K562 (cell line): ENCODE data around the gene IQCK. TPM values are rescaled to one million over a fixed set of nuclear protein-coding genes. Genes with fewer than 3 reads are reported as not detected.

ENCODE experiments used
- ATAC-seq: fragments of 200-7000 bp; cut with Tn5 transposase; 3 replicates; pipeline ENCODE4 v1.9.1; 2020; ENCODE audit warnings: moderate library complexity
- BruUV-seq: library from RNA; stranded (reverse); fragments of 400-500 nt; replicated peaks from 2 replicates; lab custom pipeline; 2021; lab: Mats Ljungman, UMichigan
- CTCF ChIA-PET: fragments of 300-600 bp; formaldehyde crosslinking; extraction: SDS; loops from one replicate; lab custom pipeline; 2021; ENCODE audit warnings: low intra/inter-chr PET ratio; lab: Yijun Ruan, JAX
- POLR2A ChIA-PET: fragments of 300-600, 350-650 bp; sonication (Branson Sonifier 250); formaldehyde crosslinking; extraction: SDS; loops from one replicate; lab custom pipeline; 2021; ENCODE audit warnings: antibody characterized with exemption, inconsistent platforms; lab: Yijun Ruan, JAX
- DNase-seq, 4 experiments: peaks; one replicate each; pipeline versions ENCODE4 v3.0.0 to v3.0.0-alpha.2; 2011 to 2018; ENCODE audit warnings: low spot score in 3 of 4, mixed read lengths in 3 of 4; ENCODE audit errors: extremely low read depth in 1 of 4
- FAIRE-seq: peaks from 2 replicates; lab custom pipeline; 2011; peaks lifted over from hg19 to GRCh38; lab: Jason Lieb, UNC
- H2AFZ ChIP-seq: 2 replicates; pipeline ENCODE4 v1.6.0; 2011; ENCODE audit warnings: low read depth, low read length, control low read depth, inconsistent platforms
- H3K27ac ChIP-seq: fragments of 200-600 bp; 3 replicates; pipeline ENCODE4 v1.8.0; 2011; ENCODE audit warnings: low read depth, mild to moderate bottlenecking, control low read depth, inconsistent platforms, low read length, moderate library complexity, mixed read lengths; ENCODE audit errors: extremely low read depth
- H3K27me3 ChIP-seq, 2 experiments: fragments of 300-600 bp in 1 of 2; 2 replicates in 1 of 2; 3 replicates in 1 of 2; pipeline versions ENCODE4 v1.6.0 to v1.8.0; 2011; ENCODE audit warnings: inconsistent platforms in 2 of 2, low read length in 2 of 2, mild to moderate bottlenecking in 1 of 2, mixed read lengths in 1 of 2, moderate library complexity in 1 of 2; ENCODE audit not compliant: control insufficient read depth in 2 of 2, insufficient read depth in 2 of 2
- H3K36me3 ChIP-seq: fragments of 300-600 bp; 3 replicates; pipeline ENCODE4 v1.8.0; 2011; ENCODE audit warnings: mild to moderate bottlenecking, low read length, inconsistent platforms; ENCODE audit not compliant: control insufficient read depth, insufficient read depth
- H3K4me1 ChIP-seq, 2 experiments: fragments of 200-600 bp in 1 of 2; replicated peaks in 1 of 2; 2 replicates in 1 of 2; 3 replicates in 1 of 2; pipeline versions ENCODE4 v1.5.1 to v1.8.0; 2011; ENCODE audit warnings: inconsistent platforms in 2 of 2, low read length in 2 of 2, mild to moderate bottlenecking in 1 of 2, mixed read lengths in 1 of 2, moderate library complexity in 1 of 2; ENCODE audit not compliant: control insufficient read depth in 2 of 2, insufficient read depth in 2 of 2
- H3K4me2 ChIP-seq: 2 replicates; pipeline ENCODE4 v1.6.1; 2011; ENCODE audit warnings: low read length, control low read depth, inconsistent platforms, mixed read lengths; ENCODE audit not compliant: insufficient read depth
- H3K4me3 ChIP-seq: fragments of 200-600 bp; sonication (generic), shearing (Covaris generic); 2 replicates; pipeline ENCODE4 v1.5.1; 2016; ENCODE audit warnings: control low read depth, inconsistent platforms
- H3K79me2 ChIP-seq: fragments of 200-600 bp; 3 replicates; pipeline ENCODE4 v1.8.0; 2011; ENCODE audit warnings: low read length, inconsistent platforms; ENCODE audit not compliant: control insufficient read depth, insufficient read depth
- H3K9ac ChIP-seq, 2 experiments: 2 replicates each; pipeline versions ENCODE4 v1.6.0 to v1.6.1; 2011; ENCODE audit warnings: low read depth in 2 of 2, low read length in 2 of 2, control low read depth in 1 of 2, inconsistent platforms in 1 of 2, mild to moderate bottlenecking in 1 of 2, mixed read lengths in 1 of 2; ENCODE audit not compliant: insufficient read depth in 1 of 2
- H3K9me1 ChIP-seq: one replicate; pipeline ENCODE4 v1.6.0; 2011; ENCODE audit warnings: inconsistent platforms, mild to moderate bottlenecking, low read length, moderate library complexity; ENCODE audit not compliant: control insufficient read depth, insufficient read depth
- H3K9me3 ChIP-seq: replicated peaks from 2 replicates; pipeline ENCODE4 v1.5.1; 2011; ENCODE audit warnings: low read depth, low read length, inconsistent platforms; ENCODE audit not compliant: control insufficient read depth, insufficient read depth
- H4K20me1 ChIP-seq: replicated peaks from 2 replicates; pipeline ENCODE4 v1.6.1; 2011; ENCODE audit warnings: low read length, inconsistent platforms, mixed read lengths; ENCODE audit not compliant: control insufficient read depth, insufficient read depth
- ADNP ChIP-seq: fragments of 200-800 bp; sonication (Bioruptor generic); IDR thresholded peaks from 2 replicates; pipeline ENCODE4 v1.6.1; 2016; ENCODE audit warnings: missing genetic modification characterization, missing compliant biosample characterization
- BCOR ChIP-seq: fragments of 450-650 bp; IDR thresholded peaks from 2 replicates; pipeline ENCODE4 v1.6.1; 2016
- E2F8 ChIP-seq: fragments of 450-650 bp; IDR thresholded peaks from 2 replicates; pipeline ENCODE4 v1.7.1; 2018; ENCODE audit warnings: mild to moderate bottlenecking, low read depth; ENCODE audit not compliant: partially characterized antibody
- KLF16 ChIP-seq: IDR thresholded peaks from 2 replicates; pipeline ENCODE4 v1.6.1; 2016; ENCODE audit warnings: antibody characterized with exemption
- SIN3B ChIP-seq: fragments of 450-650 bp; IDR thresholded peaks from 2 replicates; pipeline ENCODE4 v1.6.1; 2017; ENCODE audit warnings: low read depth, mild to moderate bottlenecking, moderate library complexity
- SMAD4 ChIP-seq: fragments of 250-450 bp; sonication (Bioruptor Pico); conservative IDR thresholded peaks from 2 replicates; pipeline ENCODE4 v1.8.0; 2021; ENCODE audit warnings: inconsistent platforms, mild to moderate bottlenecking, moderate library complexity
- WGBS: fragments of 100-300 bp; shearing (Covaris generic); methylation state at CpG from one replicate; pipeline ENCODE4 v1.1.6; 2016; ENCODE audit warnings: low coverage, mixed read lengths; ENCODE audit not compliant: insufficient coverage; ENCODE audit errors: missing lambda C conversion rate; 5-methylcytosine and 5-hydroxymethylcytosine counted together
- in situ Hi-C: fragments of 300-500 bp; cut with MboI; formaldehyde crosslinking; loops from 4 replicates; pipeline ENCODE4 v1.15.0; 2018; ENCODE audit warnings: inconsistent platforms, mixed read lengths
- intact Hi-C: fragments of 100-400 bp; cut with micrococcal nuclease; formaldehyde crosslinking; loops from 2 replicates; pipeline ENCODE4 v1.14.2; 2022
- polyA plus RNA-seq, 8 experiments: library from polyadenylated mRNA; depleted of rRNA in 4 of 8; stranded (reverse) in 5 of 8; unstranded in 3 of 8; fragments of >200 nt; fragmentation: Nextera tagmentation in 2 of 8; fragmentation: Illumina TruSeq in 1 of 8; extraction: Ambion mirVana in 2 of 8; extraction: Trizol in 1 of 8; gene quantifications; 2 replicates each; pipeline versions ENCODE4 v1.2.1 to v1.2.3, GENCODE V29; 2011 to 2014; ENCODE audit warnings: inconsistent platforms in 1 of 8, missing spikeins in 1 of 8
- total RNA-seq, 7 experiments: library from RNA; depleted of rRNA in 6 of 7; stranded (reverse); fragments of >200 nt in 6 of 7; fragmentation: Illumina TruSeq in 2 of 7; extraction: Trizol in 2 of 7; gene quantifications; 2 replicates each; pipeline versions ENCODE4 v1.2.1 to v1.2.3, GENCODE V29; 2011 to 2021; ENCODE audit warnings: low replicate concordance in 1 of 7

IQCK gene
- total and polyA plus RNA-seq, 9 of the 15 experiments (the other 6 are each of a cell fraction or from before 2014, with no cell fraction given): 5.2 to 12.2 (median 7.3) TPM

GRCh38 chr16:19835196-19835595 lies 117.1 kb downstream of the IQCK start:
- no peak for FAIRE-seq
- DNase-seq: no peak
- H3K27me3 ChIP-seq: no peaks in the 10 kb centered on the region; a peak in 1 of 5 replicates
- H3K4me1 ChIP-seq: peaks cover 4 to 6% of the 10 kb centered on the region in 2 experiments; a peak in 3 of 5 replicates
- no peak for ATAC-seq
- H3K4me2 ChIP-seq: no peak overlapping the region
- ChIA-PET CTCF (no interaction called here), POLR2A (no interaction called here)
- in situ Hi-C loops (no loop called here), intact Hi-C loops (no loop called here)
- WGBS: 35% methylated on average over 3 of the region's 3 CpGs
- H4K20me1 ChIP-seq: no peaks in the 10 kb centered on the region
- H3K36me3 ChIP-seq: no peaks in the 10 kb centered on the region
- H2AFZ ChIP-seq: no peak overlapping the region
- H3K79me2 ChIP-seq: no peaks in the 10 kb centered on the region
- no peak overlapping the region for H3K4me3 ChIP-seq
- TF ChIP-seq ADNP (tag): no peak
- no peak for TF ChIP-seq E2F8
- no peak for TF ChIP-seq KLF16
- TF ChIP-seq BCOR: no peak
- TF ChIP-seq SIN3B: no peak
- no peak for TF ChIP-seq SMAD4 (CRISPR knock-in tag)
- no peaks in the 10 kb centered on the region for H3K9me1 ChIP-seq
- no peak overlapping the region for H3K9ac ChIP-seq
- no TSS peak for BruUV-seq
- H3K9me3 ChIP-seq: no peaks in the 10 kb centered on the region
- no peak overlapping the region for H3K27ac ChIP-seq
